Coronary artery (tissue), 2 donors: ENCODE measurements around the gene KL.

Source experiments
- DNase-seq: peaks from one replicate; pipeline ENCODE4 v3.0.0-alpha.2; 2017; ENCODE audit warnings: low spot score
- H3K27ac ChIP-seq, 2 donors: fragments of 200-600 bp; sonication (generic); one replicate each; pipeline ENCODE4 v1.5.1; 2016 to 2019
- H3K4me3 ChIP-seq: fragments of 200-600 bp; sonication (generic); 2 replicates; pipeline ENCODE4 v1.5.1; 2016; ENCODE audit warnings: mild to moderate bottlenecking, moderate library complexity
- TF ChIP-seq, protein P1 (sequence below): fragments of 200-600 bp; sonication (generic); IDR thresholded peaks from one replicate; pipeline ENCODE4 v1.5.1; 2019; ENCODE audit warnings: antibody characterized with exemption

KL gene

GRCh38 chr13:33069365-33069764, 53.1 kb downstream of the KL start:
- H3K27ac ChIP-seq = no peak overlapping the region
- TF ChIP-seq, protein P1, sequence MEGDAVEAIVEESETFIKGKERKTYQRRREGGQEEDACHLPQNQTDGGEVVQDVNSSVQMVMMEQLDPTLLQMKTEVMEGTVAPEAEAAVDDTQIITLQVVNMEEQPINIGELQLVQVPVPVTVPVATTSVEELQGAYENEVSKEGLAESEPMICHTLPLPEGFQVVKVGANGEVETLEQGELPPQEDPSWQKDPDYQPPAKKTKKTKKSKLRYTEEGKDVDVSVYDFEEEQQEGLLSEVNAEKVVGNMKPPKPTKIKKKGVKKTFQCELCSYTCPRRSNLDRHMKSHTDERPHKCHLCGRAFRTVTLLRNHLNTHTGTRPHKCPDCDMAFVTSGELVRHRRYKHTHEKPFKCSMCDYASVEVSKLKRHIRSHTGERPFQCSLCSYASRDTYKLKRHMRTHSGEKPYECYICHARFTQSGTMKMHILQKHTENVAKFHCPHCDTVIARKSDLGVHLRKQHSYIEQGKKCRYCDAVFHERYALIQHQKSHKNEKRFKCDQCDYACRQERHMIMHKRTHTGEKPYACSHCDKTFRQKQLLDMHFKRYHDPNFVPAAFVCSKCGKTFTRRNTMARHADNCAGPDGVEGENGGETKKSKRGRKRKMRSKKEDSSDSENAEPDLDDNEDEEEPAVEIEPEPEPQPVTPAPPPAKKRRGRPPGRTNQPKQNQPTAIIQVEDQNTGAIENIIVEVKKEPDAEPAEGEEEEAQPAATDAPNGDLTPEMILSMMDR = no peak
- no peak overlapping the region for H3K4me3 ChIP-seq
- no peak for DNase-seq

GRCh38 chr13:33070713-33071112, 54.5 kb downstream of the KL start:
- H3K4me3 ChIP-seq = no peak overlapping the region
- TF ChIP-seq, protein P1 = no peak
- no peak for DNase-seq
- no peak overlapping the region for H3K27ac ChIP-seq

DNA sequence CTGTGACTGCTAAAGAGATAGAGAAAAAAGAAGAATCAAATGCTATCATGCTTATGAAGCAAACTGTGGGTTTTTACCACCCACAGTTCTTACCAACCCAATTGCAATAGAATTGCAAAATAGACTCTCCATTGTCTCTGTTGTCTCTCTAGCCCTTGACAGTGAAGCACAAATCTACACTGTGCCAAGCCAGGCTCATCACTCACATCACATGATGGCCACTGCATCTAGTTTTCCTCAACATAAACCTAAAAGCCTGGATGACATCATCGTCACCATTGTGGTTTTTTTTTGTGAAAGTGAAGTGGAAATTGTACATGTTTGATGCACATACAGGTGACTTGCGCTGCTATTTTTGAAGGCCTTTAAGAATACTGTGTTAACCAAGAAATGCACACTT, 56.1 kb downstream of the KL start:
- DNase-seq = no peak
- TF ChIP-seq, protein P1 = no peak
- no peak overlapping the region for H3K4me3 ChIP-seq
- no peak overlapping the region for H3K27ac ChIP-seq

DNA sequence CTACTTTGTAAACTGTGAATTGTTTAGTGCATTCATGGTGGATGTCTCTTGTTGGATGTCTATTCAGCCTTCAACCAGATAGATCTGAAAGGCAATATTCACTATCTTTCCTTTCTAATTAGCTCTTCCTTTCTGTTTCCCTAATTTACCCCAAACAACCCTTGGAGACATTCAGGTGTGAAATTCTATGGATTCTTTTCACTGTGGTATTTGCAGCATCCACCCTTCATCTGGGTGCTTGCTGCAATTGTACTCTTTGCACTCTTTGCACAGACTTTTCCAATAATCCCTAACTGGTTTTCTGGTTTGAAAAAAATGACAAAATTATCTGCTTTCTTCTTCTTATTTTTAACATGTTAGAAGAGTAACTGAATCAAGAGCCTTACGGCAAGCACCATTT, 56.5 kb downstream of the KL start:
- DNase-seq = no peak
- no peak overlapping the region for H3K4me3 ChIP-seq
- TF ChIP-seq, protein P1 = no peak
- H3K27ac ChIP-seq = no peak overlapping the region

- TF ChIP-seq, protein P1 = no peak
- no peak for DNase-seq
- no peak overlapping the region for H3K27ac ChIP-seq
- no peak overlapping the region for H3K4me3 ChIP-seq
These were observed 57.1 kb downstream of the KL start for GRCh38 chr13:33073338-33073737.

DNA sequence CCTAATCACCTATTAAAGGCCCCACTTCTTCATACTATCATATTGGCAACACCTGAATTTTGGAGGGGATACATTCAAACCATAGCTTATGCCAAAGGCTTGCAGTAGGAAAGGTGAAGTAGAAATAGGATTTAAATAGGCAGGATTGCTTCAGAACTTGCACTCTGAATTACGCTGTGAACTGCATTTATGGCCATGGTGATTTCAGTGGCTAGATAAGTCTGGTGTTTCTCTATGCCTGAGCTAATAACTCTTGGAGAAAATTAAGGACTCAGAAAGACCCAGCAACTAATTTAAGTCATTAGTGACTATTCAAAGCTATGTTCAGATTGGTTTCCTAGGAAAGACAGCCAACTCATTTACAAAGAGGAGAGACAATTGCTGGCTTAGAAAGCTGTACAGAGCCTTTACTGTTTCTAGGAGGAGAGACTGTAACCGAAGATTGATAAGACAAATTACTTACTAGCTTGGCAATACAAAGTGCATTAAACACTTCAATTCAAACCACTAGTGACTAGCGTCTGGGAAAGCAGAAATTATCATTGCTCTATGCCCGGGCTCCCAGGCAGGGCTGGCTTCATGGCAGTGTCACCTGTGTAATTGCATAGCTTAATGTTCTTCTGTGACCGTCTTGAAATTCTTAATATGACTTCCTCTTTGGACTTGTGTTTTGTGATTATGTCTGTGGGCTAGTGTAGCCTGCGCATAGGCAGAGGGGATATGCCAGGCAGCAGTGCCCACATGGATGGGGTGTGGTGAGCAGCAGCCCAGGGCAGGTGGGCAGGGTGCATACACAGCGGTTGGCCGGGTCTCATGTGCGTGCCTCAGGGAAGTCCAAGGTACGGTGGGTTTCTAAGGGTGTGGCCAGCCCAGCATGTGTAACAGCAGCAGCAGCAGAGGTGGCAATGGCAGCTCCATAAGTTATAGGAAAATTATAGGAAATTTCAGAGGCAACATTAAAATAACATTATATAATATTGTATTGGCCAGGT, 60.1 kb downstream of the KL start:
- Histone ChIP-seq H3K27ac (no peak overlapping the region), H3K4me3 (no peak overlapping the region)
- DNase-seq = no peak
- TF ChIP-seq, protein P1 = no peak

DNA sequence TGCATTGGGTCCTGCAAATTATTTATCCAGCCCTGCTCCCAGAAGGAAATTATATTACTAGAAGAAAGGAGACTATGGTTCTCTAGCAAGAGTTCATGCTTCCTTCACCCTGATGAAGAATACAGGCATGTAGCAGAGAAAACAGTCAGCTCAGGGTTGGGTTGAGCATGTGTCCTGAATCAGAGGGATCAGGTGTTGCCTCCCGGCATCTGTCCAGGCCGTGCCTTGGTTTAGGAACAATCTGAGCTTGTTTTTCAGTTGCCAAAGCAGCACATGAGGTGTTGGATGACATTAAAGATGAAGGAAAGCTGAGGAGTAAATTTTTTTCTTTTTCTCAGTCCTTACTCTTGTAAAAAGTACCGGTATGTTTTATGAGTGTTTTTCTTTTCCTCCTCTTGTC, 62.0 kb downstream of the KL start:
- Histone ChIP-seq H3K4me3 (no peak overlapping the region), H3K27ac (no peak overlapping the region)
- TF ChIP-seq, protein P1 = no peak
- no peak for DNase-seq
